Colonic mucosa (tissue), 4 donors: ENCODE measurements around the gene GAST. TPM values are rescaled to one million over a fixed set of nuclear protein-coding genes. Genes with fewer than 3 reads are reported as not detected.
"Not testable (repeated sequence)": the region's sequence is repeated elsewhere in the genome, so short reads cannot be mapped to it uniquely, and the experiment has no call there.

ENCODE experiments used
- DNase-seq: peaks from one replicate; pipeline ENCODE4 v3.0.0-alpha.2; 2020
- H3K27ac ChIP-seq: fragments of 200-600 bp; one replicate; pipeline ENCODE4 v1.8.0; 2021
- H3K27me3 ChIP-seq: fragments of 200-600 bp; one replicate; pipeline ENCODE4 v1.8.0; 2021
- H3K36me3 ChIP-seq: fragments of 200-600 bp; one replicate; pipeline ENCODE4 v1.8.0; 2021
- H3K4me1 ChIP-seq: fragments of 200-600 bp; one replicate; pipeline ENCODE4 v1.8.0; 2021; ENCODE audit warnings: mild to moderate bottlenecking
- H3K4me3 ChIP-seq: fragments of 200-600 bp; one replicate; pipeline ENCODE4 v1.8.0; 2021
- H3K9ac ChIP-seq, 2 donors: one replicate each; pipeline ENCODE4 v1.7.0; 2013; ENCODE audit warnings: control low read depth in 2 of 2, low read depth in 2 of 2, low read length in 2 of 2
- H3K9me3 ChIP-seq: fragments of 200-600 bp; one replicate; pipeline ENCODE4 v1.8.0; 2021
- intact Hi-C: fragments of 100-400 bp; cut with DNase I; formaldehyde crosslinking; loops from one replicate; pipeline ENCODE4 v1.14.1; 2022
- total RNA-seq, 2 donors: library from RNA; stranded (reverse); fragmentation: NEBNext Ultra II Directional in 1 of 2; extraction: Animal tissue kit (Norgen Biotek cat#: 25700) in 1 of 2; gene quantifications; one replicate each; pipeline ENCODE4 v1.2.1, GENCODE V29; 2021
- TF ChIP-seq, protein P1 (sequence below): fragments of 200-600 bp; IDR thresholded peaks from one replicate; pipeline ENCODE4 v1.8.0; 2022; ENCODE audit warnings: antibody characterized with exemption, mild to moderate bottlenecking
- donor health status: healthy.
- donor health status: DM: no; HTN: no; CAD: no.
- donor health status: DM: no; HTN: no; CAD: no.

Gene GAST
- total RNA-seq, 2 donors from 2014 or later, result not detected

DNA sequence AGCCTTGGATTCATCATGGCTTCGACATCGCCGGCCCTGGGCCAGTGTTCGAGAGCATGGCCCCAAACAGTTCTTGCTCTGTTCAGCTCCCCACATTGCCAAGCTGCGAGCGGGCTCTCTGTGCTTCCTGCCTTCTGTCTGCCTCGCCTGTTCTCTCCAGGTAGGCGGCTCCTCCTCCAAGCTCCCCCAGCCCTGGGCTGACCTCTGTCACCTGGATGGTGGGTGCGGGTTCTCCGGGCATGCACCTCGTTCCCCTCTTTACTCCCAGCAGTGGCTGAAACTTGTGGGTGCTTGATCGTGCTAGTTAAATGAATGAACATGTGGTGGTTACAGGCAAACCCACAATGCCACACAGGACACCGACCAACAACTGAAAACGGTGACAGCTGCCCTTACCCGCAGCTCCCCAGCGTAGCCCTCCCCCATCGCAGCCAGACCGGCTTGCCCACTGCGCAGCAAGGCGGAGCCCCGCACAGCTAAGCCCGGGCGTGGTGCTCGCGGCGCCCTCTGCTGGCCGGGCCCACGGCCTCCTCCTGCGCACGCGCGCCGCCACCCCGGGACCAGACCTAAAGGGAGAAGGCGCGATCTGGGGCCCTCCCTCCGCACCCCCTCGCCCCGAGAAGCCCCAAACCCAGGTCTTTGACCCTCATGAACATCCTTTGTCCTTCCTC is 46.4 kb upstream of the GAST start:
- intact Hi-C loops, result no loop called here
- Histone ChIP-seq H3K27ac (peak overlapping the region; percentile 84), H3K4me1 (no peaks in the 10 kb centered on the region), H3K9me3 (no peaks in the 10 kb centered on the region), H3K27me3 (no peaks in the 10 kb centered on the region), H3K4me3 (peak overlapping the region; percentile 41), H3K9ac (peak overlapping the region; percentile 81 to 91), H3K36me3 (no peaks in the 10 kb centered on the region)
- TF ChIP-seq, protein P1, sequence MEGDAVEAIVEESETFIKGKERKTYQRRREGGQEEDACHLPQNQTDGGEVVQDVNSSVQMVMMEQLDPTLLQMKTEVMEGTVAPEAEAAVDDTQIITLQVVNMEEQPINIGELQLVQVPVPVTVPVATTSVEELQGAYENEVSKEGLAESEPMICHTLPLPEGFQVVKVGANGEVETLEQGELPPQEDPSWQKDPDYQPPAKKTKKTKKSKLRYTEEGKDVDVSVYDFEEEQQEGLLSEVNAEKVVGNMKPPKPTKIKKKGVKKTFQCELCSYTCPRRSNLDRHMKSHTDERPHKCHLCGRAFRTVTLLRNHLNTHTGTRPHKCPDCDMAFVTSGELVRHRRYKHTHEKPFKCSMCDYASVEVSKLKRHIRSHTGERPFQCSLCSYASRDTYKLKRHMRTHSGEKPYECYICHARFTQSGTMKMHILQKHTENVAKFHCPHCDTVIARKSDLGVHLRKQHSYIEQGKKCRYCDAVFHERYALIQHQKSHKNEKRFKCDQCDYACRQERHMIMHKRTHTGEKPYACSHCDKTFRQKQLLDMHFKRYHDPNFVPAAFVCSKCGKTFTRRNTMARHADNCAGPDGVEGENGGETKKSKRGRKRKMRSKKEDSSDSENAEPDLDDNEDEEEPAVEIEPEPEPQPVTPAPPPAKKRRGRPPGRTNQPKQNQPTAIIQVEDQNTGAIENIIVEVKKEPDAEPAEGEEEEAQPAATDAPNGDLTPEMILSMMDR, result peak; percentile 97
- DNase-seq, result peak; percentile 92

DNA sequence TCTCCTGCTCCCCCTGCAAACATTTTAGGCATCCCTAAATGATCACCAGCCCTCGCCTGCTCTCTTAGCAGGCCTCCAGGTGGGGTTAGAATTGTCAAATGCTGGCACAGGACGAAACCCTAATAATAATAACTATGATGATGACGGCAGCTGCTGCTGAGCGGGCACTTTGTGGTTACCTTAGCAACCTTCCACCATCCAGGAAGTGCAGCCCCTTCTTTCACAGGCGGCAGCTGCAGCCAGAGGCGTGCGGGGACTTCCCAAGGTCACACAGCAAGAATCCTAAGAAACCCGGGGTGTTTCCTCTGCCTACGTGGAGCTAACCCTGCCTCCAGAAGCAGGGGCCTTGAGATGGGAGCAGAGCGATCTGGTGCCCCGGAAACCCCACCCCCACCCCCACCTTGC is 45.9 kb upstream of the GAST start:
- H3K27ac ChIP-seq, result peak overlapping the region; percentile 84
- intact Hi-C loops, result no loop called here
- TF ChIP-seq, protein P1, result peak; percentile 17
- H3K9ac ChIP-seq, result peak overlapping the region; percentile 81 to 91
- peak overlapping the region; percentile 41 for H3K4me3 ChIP-seq
- H3K9me3 ChIP-seq, result no peaks in the 10 kb centered on the region
- peak; percentile 62 for DNase-seq
- no peaks in the 10 kb centered on the region for H3K4me1 ChIP-seq
- H3K27me3 ChIP-seq, result no peaks in the 10 kb centered on the region
- H3K36me3 ChIP-seq, result no peaks in the 10 kb centered on the region

DNA sequence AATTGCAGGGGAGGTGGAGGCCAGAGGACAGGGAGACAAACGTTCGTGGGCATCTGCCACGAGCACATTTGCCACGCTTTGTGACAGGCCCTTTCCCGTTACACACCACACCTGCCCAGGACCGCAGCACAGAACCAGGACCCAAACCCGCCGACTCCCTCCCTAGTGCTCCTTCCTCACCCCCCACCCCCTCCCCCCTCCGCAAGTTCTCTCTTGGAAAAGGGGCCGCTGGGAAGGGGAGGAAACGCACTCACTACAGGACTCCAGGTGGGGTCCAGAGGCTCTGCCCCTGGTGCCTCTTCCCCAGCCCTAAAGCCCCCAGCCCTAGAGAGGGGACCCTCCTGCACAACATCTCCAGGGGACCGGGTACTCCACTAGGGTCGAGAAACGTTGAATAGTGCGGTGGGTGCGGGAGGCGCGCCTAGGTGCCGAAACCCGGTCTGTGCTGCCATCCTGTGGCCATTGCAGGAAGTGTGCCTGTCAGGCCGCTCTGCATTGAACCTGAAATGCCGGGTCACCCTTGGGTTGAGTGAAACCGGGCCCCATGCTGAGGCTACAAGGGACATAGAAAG is 45.3 kb upstream of the GAST start:
- Histone ChIP-seq H3K9me3 (no peaks in the 10 kb centered on the region), H3K9ac (peak overlapping the region; percentile 81 to 91)
- TF ChIP-seq, protein P1, result peak; percentile 97

DNA sequence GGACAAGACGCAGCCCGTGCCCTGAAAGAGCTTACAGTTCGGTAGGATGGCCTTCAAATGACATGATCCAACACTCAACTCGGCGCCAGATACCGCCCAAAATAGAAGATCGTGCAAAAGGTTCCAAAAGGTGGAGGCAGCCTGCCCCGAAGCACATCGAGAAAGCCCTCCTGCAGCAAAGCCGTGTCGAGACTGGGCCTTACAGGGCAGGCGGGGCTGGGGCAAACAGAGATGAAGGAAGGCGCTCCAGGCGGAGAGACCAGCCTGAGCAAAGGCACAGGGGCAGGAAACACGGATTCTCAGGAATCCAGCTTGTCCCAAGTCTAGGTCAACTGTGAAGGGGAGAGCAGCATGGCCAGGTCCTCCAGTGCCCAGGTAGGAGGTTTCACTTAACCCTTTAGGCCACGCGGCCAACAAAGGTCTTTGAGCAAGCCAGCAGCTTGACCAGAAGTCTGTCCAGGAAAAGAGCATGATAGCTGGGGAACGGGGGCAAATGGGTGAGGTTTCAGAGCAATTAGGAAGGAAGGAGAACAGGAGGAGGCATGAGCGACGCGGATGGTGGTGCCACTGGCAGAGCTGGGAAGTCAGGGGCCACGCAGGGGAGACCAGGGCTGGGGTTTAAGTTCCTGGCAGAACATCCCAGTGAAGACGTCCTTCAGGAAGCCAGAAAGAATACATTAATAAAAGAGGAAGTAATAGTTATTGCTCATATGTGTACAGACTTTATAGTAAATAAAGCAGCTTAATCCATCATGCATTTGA is 44.7 kb upstream of the GAST start:
- intact Hi-C loops, result no loop called here
- no peaks in the 10 kb centered on the region for H3K4me1 ChIP-seq
- H3K9ac ChIP-seq, result peak overlapping the region in 1 of 2 donors; percentile 91
- H3K27ac ChIP-seq, result peak overlapping the region; percentile 84
- DNase-seq, result peak; percentile 25
- no peaks in the 10 kb centered on the region for H3K27me3 ChIP-seq
- peak overlapping the region; percentile 41 for H3K4me3 ChIP-seq
- TF ChIP-seq, protein P1, result no peak
- no peaks in the 10 kb centered on the region for H3K36me3 ChIP-seq
- H3K9me3 ChIP-seq, result no peaks in the 10 kb centered on the region

More for the DNA sequence above, 45.3 kb upstream of the GAST start:
- H3K36me3 ChIP-seq, result no peaks in the 10 kb centered on the region
- peak; percentile 92 for DNase-seq
- peak overlapping the region; percentile 84 for H3K27ac ChIP-seq
- intact Hi-C loops, result no loop called here
- H3K27me3 ChIP-seq, result no peaks in the 10 kb centered on the region
- H3K4me3 ChIP-seq, result peak overlapping the region; percentile 41
- H3K4me1 ChIP-seq, result no peaks in the 10 kb centered on the region

DNA sequence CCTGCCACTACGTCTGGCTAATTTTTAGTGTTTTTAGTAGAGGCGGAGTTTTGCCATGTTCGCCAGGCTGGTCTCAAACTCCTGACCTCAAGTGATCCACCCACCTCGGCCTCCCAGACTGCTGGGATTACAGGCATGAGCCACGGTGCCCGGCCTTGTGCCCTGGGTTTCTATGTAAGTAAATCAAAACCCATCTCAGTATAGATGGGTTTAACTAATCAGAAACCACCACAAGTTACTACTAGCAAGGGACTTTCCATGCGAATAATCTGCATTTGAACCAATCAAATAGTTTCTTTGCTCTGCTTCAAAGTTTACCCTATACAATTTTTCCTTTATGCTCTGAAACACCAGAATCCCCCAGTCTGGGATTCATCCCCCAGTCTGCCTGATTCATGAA is 40.0 kb upstream of the GAST start:
- intact Hi-C loops, result no loop called here
- Histone ChIP-seq H3K4me3 (no peak overlapping the region), H3K9ac (no peak overlapping the region), H3K4me1 (no peaks in the 10 kb centered on the region), H3K27me3 (no peaks in the 10 kb centered on the region), H3K36me3 (no peaks in the 10 kb centered on the region), H3K9me3 (no peaks in the 10 kb centered on the region), H3K27ac (no peak overlapping the region)
- DNase-seq, result no peak
- TF ChIP-seq, protein P1, result no peak

DNA sequence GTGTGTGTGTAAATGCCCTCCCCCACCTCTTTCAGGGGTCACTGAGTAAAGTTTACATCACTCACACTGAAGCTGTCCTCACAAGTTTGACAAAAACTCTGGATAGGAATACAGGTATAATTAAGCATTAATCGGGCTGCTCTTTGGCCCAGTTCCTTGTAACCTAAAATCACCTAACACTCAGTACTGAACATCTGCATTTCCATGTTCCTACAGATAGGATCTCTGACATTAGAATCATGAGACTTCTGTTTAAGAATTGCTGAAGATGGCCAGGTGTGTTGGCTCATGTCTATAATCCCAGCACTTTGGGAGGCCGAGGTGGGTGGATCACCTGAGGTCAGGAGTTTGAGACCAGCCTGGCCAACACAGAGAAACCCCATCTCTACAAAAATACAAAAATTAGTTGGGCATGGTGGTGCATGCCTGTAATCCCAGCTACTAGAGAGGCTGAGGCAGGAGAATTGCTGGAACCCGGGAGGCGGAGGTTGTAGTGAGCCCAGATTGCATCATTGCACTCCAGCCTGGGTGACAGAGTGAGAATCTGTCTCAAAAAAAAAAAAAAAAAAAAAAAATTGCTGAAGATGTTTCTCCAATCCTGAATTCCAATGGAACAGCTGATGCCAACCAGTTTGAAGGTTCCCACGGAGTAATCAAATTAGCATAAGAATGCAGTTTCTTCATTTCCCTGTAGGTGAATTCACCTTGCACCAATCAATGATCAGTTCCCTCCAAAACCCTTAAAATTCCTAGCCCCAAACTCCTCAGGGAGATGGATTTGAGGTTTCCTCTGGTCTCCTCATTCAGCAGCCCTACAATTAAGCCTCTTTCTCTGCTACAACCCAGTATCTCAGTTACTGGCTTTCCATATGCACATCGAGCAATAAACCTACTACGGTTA is 36.7 kb upstream of the GAST start:
- H3K9me3 ChIP-seq, H3K36me3 ChIP-seq, H3K27ac ChIP-seq, intact Hi-C loops, H3K27me3 ChIP-seq, H3K4me1 ChIP-seq, H3K4me3 ChIP-seq, DNase-seq, H3K9ac ChIP-seq: not testable (repeated sequence)
